Erythroblast (primary cell): ENCODE data around the gene CCHCR1.

Source experiments
- GATA1 ChIP-seq: IDR thresholded peaks from 2 replicates; pipeline ENCODE4 v1.6.1; 2011; ENCODE audit warnings: low read depth, mild to moderate bottlenecking, control low read depth, low read length, moderate library complexity
- POLR2A ChIP-seq: IDR thresholded peaks from 2 replicates; pipeline ENCODE4 v1.6.1; 2011; ENCODE audit warnings: mild to moderate bottlenecking, low read length

GRCh38 chr6:31121131-31121790 lies 36.3 kb downstream of the CCHCR1 start:
- no peak for TF ChIP-seq POLR2A
- no peak for TF ChIP-seq GATA1
